HEK293 (cell line): ENCODE measurements around the gene MEF2C.

Experiments used
- CTCF ChIA-PET: fragments of 350-600 bp; formaldehyde crosslinking; extraction: SDS; loops from one replicate; lab custom pipeline; 2021; ENCODE audit warnings: antibody characterized with exemption; lab: Yijun Ruan, JAX
- POLR2A ChIA-PET: fragments of 300-600 bp; formaldehyde crosslinking; extraction: SDS; loops from one replicate; lab custom pipeline; 2020; ENCODE audit warnings: antibody characterized with exemption, inconsistent platforms; lab: Yijun Ruan, JAX
- H3K27ac ChIP-seq: fragments of 200-500 bp; sonication (Bioruptor generic); 2 replicates; pipeline ENCODE4 v1.5.1; 2014; ENCODE audit warnings: low read depth, low read length, control low read depth, inconsistent platforms; ENCODE audit errors: extremely low read depth
- H3K36me3 ChIP-seq, 2 experiments: fragments of 200-500 bp in 1 of 2; sonication (Bioruptor generic) in 1 of 2; 1 replicate in 1 of 2; 2 replicates in 1 of 2; pipeline ENCODE4 v1.5.1; 2014 to 2017; ENCODE audit warnings: inconsistent platforms in 2 of 2, low read length in 2 of 2; ENCODE audit not compliant: control insufficient read depth in 2 of 2, insufficient read depth in 1 of 2
- H3K4me1 ChIP-seq: fragments of 200-500 bp; sonication (Bioruptor generic); 2 replicates; pipeline ENCODE4 v1.5.1; 2014; ENCODE audit warnings: mild to moderate bottlenecking, low read length, inconsistent platforms; ENCODE audit not compliant: control insufficient read depth, insufficient read depth
- H3K4me3 ChIP-seq: 2 replicates; pipeline ENCODE4 v1.5.1; 2011; ENCODE audit warnings: low read depth, mild to moderate bottlenecking, control low read depth, low read length, moderate library complexity
- H3K9me3 ChIP-seq: fragments of 200-500 bp; sonication (Bioruptor generic); 2 replicates; pipeline ENCODE4 v1.5.1; 2014; ENCODE audit warnings: low read depth, low read length, inconsistent platforms; ENCODE audit not compliant: control insufficient read depth, insufficient read depth
- ATF2 ChIP-seq: fragments of 450-650 bp; formaldehyde crosslinking; IDR thresholded peaks from 2 replicates; pipeline ENCODE4 v1.5.1; 2016; ENCODE audit warnings: missing biosample characterization, missing genetic modification characterization, low read depth
- PRDM6 ChIP-seq: fragments of 450-650 bp; formaldehyde crosslinking; IDR thresholded peaks from 2 replicates; pipeline ENCODE4 v1.5.1; 2017; ENCODE audit warnings: missing biosample characterization, missing genetic modification characterization
- TSHZ1 ChIP-seq: fragments of 450-650 bp; formaldehyde crosslinking; IDR thresholded peaks from 2 replicates; pipeline ENCODE4 v1.5.1; 2016; ENCODE audit warnings: missing biosample characterization, missing genetic modification characterization, borderline replicate concordance
- YY2 ChIP-seq: fragments of 450-650 bp; formaldehyde crosslinking; IDR thresholded peaks from 2 replicates; pipeline ENCODE4 v1.5.1; 2016; ENCODE audit warnings: missing biosample characterization, missing genetic modification characterization
- ZBTB49 ChIP-seq: fragments of 450-650 bp; formaldehyde crosslinking; IDR thresholded peaks from 2 replicates; pipeline ENCODE4 v1.5.1; 2016; ENCODE audit warnings: missing biosample characterization, missing genetic modification characterization, low read depth
- ZBTB8A ChIP-seq: fragments of 450-650 bp; formaldehyde crosslinking; IDR thresholded peaks from 2 replicates; pipeline ENCODE4 v1.5.1; 2016; ENCODE audit warnings: missing biosample characterization, missing genetic modification characterization
- ZNF169 ChIP-seq: fragments of 450-650 bp; formaldehyde crosslinking; IDR thresholded peaks from 2 replicates; pipeline ENCODE4 v1.5.1; 2016; ENCODE audit warnings: missing biosample characterization, missing genetic modification characterization
- ZNF175 ChIP-seq: fragments of 450-650 bp; formaldehyde crosslinking; IDR thresholded peaks from 2 replicates; pipeline ENCODE4 v1.5.1; 2016; ENCODE audit warnings: missing biosample characterization, missing genetic modification characterization
- ZNF211 ChIP-seq: fragments of 450-650 bp; formaldehyde crosslinking; IDR thresholded peaks from 2 replicates; pipeline ENCODE4 v1.5.1; 2016; ENCODE audit warnings: low read depth, missing biosample characterization, missing genetic modification characterization
- ZNF221 ChIP-seq: fragments of 450-650 bp; formaldehyde crosslinking; IDR thresholded peaks from 2 replicates; pipeline ENCODE4 v1.5.1; 2017; ENCODE audit warnings: missing biosample characterization, missing genetic modification characterization, borderline replicate concordance
- ZNF394 ChIP-seq: fragments of 450-650 bp; formaldehyde crosslinking; IDR thresholded peaks from 2 replicates; pipeline ENCODE4 v1.5.1; 2016; ENCODE audit warnings: missing biosample characterization, missing genetic modification characterization, mild to moderate bottlenecking, moderate library complexity, borderline replicate concordance
- ZXDB ChIP-seq: fragments of 450-650 bp; formaldehyde crosslinking; IDR thresholded peaks from 2 replicates; pipeline ENCODE4 v1.5.1; 2016; ENCODE audit warnings: missing biosample characterization, missing genetic modification characterization

MEF2C gene

GRCh38 chr5:88815050-88815789, 67.8 kb downstream of the MEF2C start:
- POLR2A ChIA-PET: no interaction called here
- CTCF ChIA-PET: no interaction called here
- no peak for TF ChIP-seq ZNF169
- TF ChIP-seq ATF2: peak; percentile 69; the same call in 1 of the 2 replicates
- H3K36me3 ChIP-seq: no peaks in the 10 kb centered on the region
- H3K4me3 ChIP-seq: no peak overlapping the region
- H3K27ac ChIP-seq: no peak overlapping the region
- H3K4me1 ChIP-seq: peaks cover 23% of the 10 kb centered on the region
- no peaks in the 10 kb centered on the region for H3K9me3 ChIP-seq

- TF ChIP-seq ZBTB49 (tag by site-specific recombination) (no peak), ZNF221 (tag by site-specific recombination) (no peak), ZNF211 (tag by site-specific recombination) (no peak), ZBTB8A (tag by site-specific recombination) (no peak), ZNF394 (tag by site-specific recombination) (no peak), ZNF175 (tag by site-specific recombination) (no peak), ZXDB (tag by site-specific recombination) (no peak), TSHZ1 (tag by site-specific recombination) (no peak)
- no peaks in the 10 kb centered on the region for H3K9me3 ChIP-seq
- POLR2A ChIA-PET: no interaction called here
- no peak overlapping the region for H3K4me3 ChIP-seq
- no peaks in the 10 kb centered on the region for H3K36me3 ChIP-seq
- CTCF ChIA-PET: no interaction called here
- H3K4me1 ChIP-seq: peaks cover 23% of the 10 kb centered on the region
- no peak overlapping the region for H3K27ac ChIP-seq
These were observed 69.0 kb downstream of the MEF2C start for GRCh38 chr5:88813805-88814575.

GRCh38 chr5:88813244-88813643, 69.7 kb downstream of the MEF2C start:
- peaks cover 23% of the 10 kb centered on the region for H3K4me1 ChIP-seq
- CTCF ChIA-PET: no interaction called here
- H3K4me3 ChIP-seq: no peak overlapping the region
- no peak overlapping the region for H3K27ac ChIP-seq
- TF ChIP-seq YY2 (tag by site-specific recombination): no peak
- 0 out of 2 replicates have a peak, but pooled peaks have one; percentile 17 for TF ChIP-seq PRDM6 (tag by site-specific recombination)
- H3K36me3 ChIP-seq: no peaks in the 10 kb centered on the region
- H3K9me3 ChIP-seq: no peaks in the 10 kb centered on the region
- POLR2A ChIA-PET: no interaction called here
